Stimulated activated CD4-positive, alpha-beta T cell treated with anti-CD3 and anti-CD28 coated beads, Interleukin-15, amount 100 ng/mL, for 1 hour (primary cell): ENCODE data around the gene ID2.

Experiments
- DNase-seq, 2 donors: peaks; one replicate each; pipeline ENCODE4 v3.0.0-alpha.2; 2020; ENCODE audit warnings: low read depth in 1 of 2, low spot score in 1 of 2

ID2 gene

GRCh38 chr2:8682719-8683667 is 1.1 kb downstream of the ID2 start:
- no peak for DNase-seq

- DNase-seq = no peak
Observed at GRCh38 chr2:8684540-8684877, 2.7 kb downstream of the ID2 start.

GRCh38 chr2:8684878-8685696 is 3.2 kb downstream of the ID2 start:
- DNase-seq = peak in 1 of 2 donors; percentile 46

- DNase-seq = peak; percentile 68 to 78
Observed at GRCh38 chr2:8685697-8686358, 4.0 kb downstream of the ID2 start.

GRCh38 chr2:8691859-8692437 is 10.1 kb downstream of the ID2 start:
- DNase-seq = no peak

GRCh38 chr2:8692783-8693156 is 10.9 kb downstream of the ID2 start:
- DNase-seq = no peak

GRCh38 chr2:8693157-8693821 is 11.4 kb downstream of the ID2 start:
- DNase-seq = no peak

- no peak for DNase-seq
Observed at GRCh38 chr2:8694737-8695136, 12.9 kb downstream of the ID2 start.

- DNase-seq = no peak
Observed at GRCh38 chr2:8697190-8697589, 15.3 kb downstream of the ID2 start.

GRCh38 chr2:8699839-8700238 is 18.0 kb downstream of the ID2 start:
- DNase-seq = no peak

GRCh38 chr2:8701681-8702379 is 20.0 kb downstream of the ID2 start:
- DNase-seq = no peak

GRCh38 chr2:8704906-8705305 is 23.1 kb downstream of the ID2 start:
- no peak for DNase-seq

- DNase-seq = no peak
Observed at GRCh38 chr2:8709611-8710010, 27.8 kb downstream of the ID2 start.

GRCh38 chr2:8710951-8711350 is 29.1 kb downstream of the ID2 start:
- no peak for DNase-seq

GRCh38 chr2:8714283-8714682 is 32.4 kb downstream of the ID2 start:
- DNase-seq = no peak

GRCh38 chr2:8714971-8715370 is 33.1 kb downstream of the ID2 start:
- no peak for DNase-seq

- DNase-seq = no peak
Observed at GRCh38 chr2:8719528-8719927, 37.7 kb downstream of the ID2 start.

GRCh38 chr2:8720741-8721140 is 38.9 kb downstream of the ID2 start:
- no peak for DNase-seq

GRCh38 chr2:8721410-8721809 is 39.6 kb downstream of the ID2 start:
- DNase-seq = no peak

- DNase-seq = no peak
Observed at GRCh38 chr2:8722986-8723385, 41.1 kb downstream of the ID2 start.
